ENCODE measurements around the gene RALGAPA2.

The RALGAPA2 gene

DNA sequence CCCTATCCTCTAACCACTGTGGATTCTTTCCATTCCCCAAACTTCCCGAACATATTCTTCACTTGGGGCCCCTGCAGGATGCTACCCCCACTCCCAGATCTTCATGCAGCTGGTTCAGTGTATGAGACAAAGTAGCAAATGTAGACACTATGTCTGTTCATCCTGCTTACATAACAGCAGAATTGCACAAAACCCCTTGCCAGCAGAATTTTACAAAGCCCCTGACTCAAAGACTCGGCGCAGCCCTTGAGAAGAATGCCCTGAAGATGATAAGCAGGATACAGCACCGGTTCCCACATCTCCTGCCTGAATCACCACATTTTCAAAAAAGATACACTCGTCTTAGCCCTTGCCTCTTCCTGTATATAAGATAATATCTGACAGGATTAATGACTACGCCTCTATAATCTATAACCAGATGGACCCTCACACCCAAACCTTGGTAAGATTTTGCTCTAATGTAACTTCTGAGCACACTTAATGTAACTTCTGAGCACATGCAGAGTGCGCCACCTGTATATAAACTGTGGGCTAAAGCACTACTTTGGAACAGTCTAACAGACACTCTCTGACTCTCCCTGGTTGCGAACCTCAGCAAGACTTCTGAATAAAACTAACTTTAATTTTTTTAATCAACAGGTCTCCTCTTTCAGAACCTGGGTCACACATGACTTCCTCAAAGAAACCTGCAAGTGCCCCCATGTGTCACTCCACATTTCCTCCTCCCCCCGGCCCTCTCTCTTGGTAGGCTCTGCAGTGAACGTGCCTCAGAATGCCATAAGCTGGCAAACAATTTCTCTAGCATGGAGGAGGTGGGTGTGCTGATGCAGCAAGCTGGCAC lies 28.7 kb downstream of the RALGAPA2 start:
- no peak for TF ChIP-seq GATA1 (IDR thresholded peaks at IDR 0.05; ENCODE audit: low read depth, low read length)
- no peak for TF ChIP-seq POLR2A (IDR thresholded peaks at IDR 0.05; ENCODE audit: low read length)
- DNase-seq: peak in 1 of 2 experiments; percentile 36

GRCh38 chr20:20683020-20683419 lies 29.4 kb downstream of the RALGAPA2 start:
- TF ChIP-seq POLR2A (IDR thresholded peaks at IDR 0.05; ENCODE audit: low read length): no peak
- TF ChIP-seq GATA1 (IDR thresholded peaks at IDR 0.05; ENCODE audit: low read depth, low read length): no peak
- no peak for DNase-seq

DNA sequence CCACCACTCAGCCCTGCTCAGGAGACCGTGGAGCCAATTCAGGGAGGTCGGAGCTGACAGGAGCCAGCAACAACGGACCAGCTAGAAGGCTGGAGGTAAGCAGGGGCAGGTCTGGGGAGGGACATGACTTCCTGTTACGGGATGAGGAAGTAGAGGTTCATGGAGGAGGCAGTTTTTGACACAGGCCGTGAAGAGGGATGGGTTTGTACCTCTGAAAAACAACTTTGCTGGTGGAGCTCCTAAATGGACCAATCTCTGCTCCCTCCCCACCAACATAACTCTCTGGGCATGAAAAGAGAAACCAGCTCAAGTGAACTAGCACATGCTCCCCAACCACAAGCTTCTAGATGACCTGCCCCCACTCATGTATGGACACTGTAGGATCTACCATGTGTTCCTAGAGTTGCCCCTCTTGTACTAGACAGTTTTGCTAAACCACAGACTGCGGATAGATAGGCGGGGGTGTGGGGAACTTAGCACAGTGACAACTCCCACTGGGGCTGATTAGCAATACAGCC lies 31.4 kb downstream of the RALGAPA2 start:
- peak; percentile 19 to 35 for DNase-seq
- TF ChIP-seq GATA1 (IDR thresholded peaks at IDR 0.05; ENCODE audit: low read depth, low read length) (no peak), POLR2A (IDR thresholded peaks at IDR 0.05; ENCODE audit: low read length) (no peak)

GRCh38 chr20:20679316-20679715 lies 33.1 kb downstream of the RALGAPA2 start:
- no peak for TF ChIP-seq GATA1 (IDR thresholded peaks at IDR 0.05; ENCODE audit: low read depth, low read length)
- TF ChIP-seq POLR2A (IDR thresholded peaks at IDR 0.05; ENCODE audit: low read length): no peak
- no peak for DNase-seq

DNA sequence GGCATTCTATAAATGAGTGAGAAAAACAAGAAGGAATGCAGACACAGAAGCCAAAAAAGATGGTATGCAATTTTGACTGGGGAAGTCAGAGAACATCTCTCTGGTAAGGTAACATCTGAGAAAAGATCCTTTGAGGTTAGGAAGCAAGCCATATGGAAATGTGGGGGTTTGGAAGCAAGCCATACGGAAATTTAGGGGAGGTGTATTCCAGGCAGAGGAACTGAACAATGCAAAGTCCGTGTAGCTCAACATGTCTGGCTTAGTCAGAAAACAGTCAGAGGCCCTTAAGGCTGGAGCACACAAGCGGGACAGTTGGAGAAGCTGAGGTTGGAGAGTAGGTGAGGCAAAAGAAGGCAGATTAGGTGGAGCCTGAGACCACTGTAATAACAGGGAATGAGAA lies 35.3 kb downstream of the RALGAPA2 start:
- no peak for DNase-seq
- TF ChIP-seq GATA1 (IDR thresholded peaks at IDR 0.05; ENCODE audit: low read depth, low read length): no peak
- no peak for TF ChIP-seq POLR2A (IDR thresholded peaks at IDR 0.05; ENCODE audit: low read length)

GRCh38 chr20:20668639-20669038 lies 43.8 kb downstream of the RALGAPA2 start:
- no peak for DNase-seq
- no peak for TF ChIP-seq GATA1 (IDR thresholded peaks at IDR 0.05; ENCODE audit: low read depth, low read length)
- TF ChIP-seq POLR2A (IDR thresholded peaks at IDR 0.05; ENCODE audit: low read length): no peak

GRCh38 chr20:20666359-20666758 lies 46.1 kb downstream of the RALGAPA2 start:
- no peak for DNase-seq
- TF ChIP-seq POLR2A (IDR thresholded peaks at IDR 0.05; ENCODE audit: low read length) (no peak), GATA1 (IDR thresholded peaks at IDR 0.05; ENCODE audit: low read depth, low read length) (no peak)

DNA sequence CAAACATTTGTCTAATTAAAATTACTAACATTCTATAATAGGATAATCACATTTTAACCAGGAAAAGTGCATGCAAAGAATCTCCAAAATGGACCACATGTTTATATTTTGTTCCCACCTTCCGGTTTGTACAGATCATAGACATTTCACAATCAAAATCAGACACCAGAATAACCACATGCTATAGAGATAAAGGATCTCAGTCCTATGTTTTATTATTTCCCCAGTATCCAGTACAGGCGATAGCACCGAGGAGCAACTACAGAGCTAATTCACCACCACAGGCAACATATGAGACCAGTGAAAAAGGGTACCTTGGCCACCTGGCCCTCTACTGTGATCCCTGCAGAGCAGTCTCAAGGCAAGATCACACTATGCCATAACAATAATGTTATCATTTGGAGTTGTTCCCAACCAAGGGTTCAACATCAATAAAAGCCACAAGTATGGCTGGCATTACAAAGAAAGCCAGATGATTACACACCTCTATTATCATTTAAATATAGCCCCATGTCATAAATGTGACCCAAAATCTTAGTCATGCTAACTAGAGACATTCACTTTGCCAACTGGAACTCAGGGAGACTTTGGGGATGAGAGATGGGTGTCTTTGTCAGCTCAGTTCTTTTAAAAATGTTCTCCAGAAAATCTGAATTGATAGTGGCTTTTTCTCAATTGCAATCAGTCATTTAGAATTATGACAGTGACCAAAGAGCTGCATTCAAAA lies 46.7 kb downstream of the RALGAPA2 start:
- no peak for DNase-seq
- TF ChIP-seq GATA1 (IDR thresholded peaks at IDR 0.05; ENCODE audit: low read depth, low read length): no peak
- no peak for TF ChIP-seq POLR2A (IDR thresholded peaks at IDR 0.05; ENCODE audit: low read length)

GRCh38 chr20:20664795-20665589 lies 47.5 kb downstream of the RALGAPA2 start:
- peak; percentile 24 to 42 for DNase-seq

GRCh38 chr20:20663841-20664240 lies 48.6 kb downstream of the RALGAPA2 start:
- no peak for TF ChIP-seq GATA1 (IDR thresholded peaks at IDR 0.05; ENCODE audit: low read depth, low read length)
- TF ChIP-seq POLR2A (IDR thresholded peaks at IDR 0.05; ENCODE audit: low read length): no peak
- no peak for DNase-seq

More at GRCh38 chr20:20664795-20665589, 47.5 kb downstream of the RALGAPA2 start:
- TF ChIP-seq GATA1 (IDR thresholded peaks at IDR 0.05; ENCODE audit: low read depth, low read length): no peak
- TF ChIP-seq POLR2A (IDR thresholded peaks at IDR 0.05; ENCODE audit: low read length): no peak

- no peak for TF ChIP-seq POLR2A (IDR thresholded peaks at IDR 0.05; ENCODE audit: low read length)
- no peak for TF ChIP-seq GATA1 (IDR thresholded peaks at IDR 0.05; ENCODE audit: low read depth, low read length)
- no peak for DNase-seq
Observed at GRCh38 chr20:20658871-20659431, 53.5 kb downstream of the RALGAPA2 start.

DNA sequence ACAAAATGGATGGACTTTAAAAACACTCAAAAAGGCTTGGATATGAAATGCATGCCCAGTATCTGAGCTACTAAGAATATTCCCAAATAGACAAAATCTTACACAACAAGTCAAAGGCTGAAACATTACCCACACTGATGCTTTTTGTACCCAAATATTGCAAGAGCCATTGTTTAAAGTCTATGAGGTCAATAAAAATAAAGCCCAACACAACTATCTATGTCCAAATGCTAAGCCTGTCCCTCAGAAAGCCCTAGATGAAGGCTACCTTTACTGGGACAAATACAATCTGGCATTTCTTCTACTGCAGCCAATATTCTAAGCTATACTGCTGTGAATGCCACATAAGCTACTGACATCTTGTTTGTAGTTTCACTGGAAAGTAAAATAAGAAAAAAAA lies 54.3 kb downstream of the RALGAPA2 start:
- DNase-seq: no peak
- no peak for TF ChIP-seq GATA1 (IDR thresholded peaks at IDR 0.05; ENCODE audit: low read depth, low read length)
- no peak for TF ChIP-seq POLR2A (IDR thresholded peaks at IDR 0.05; ENCODE audit: low read length)

DNA sequence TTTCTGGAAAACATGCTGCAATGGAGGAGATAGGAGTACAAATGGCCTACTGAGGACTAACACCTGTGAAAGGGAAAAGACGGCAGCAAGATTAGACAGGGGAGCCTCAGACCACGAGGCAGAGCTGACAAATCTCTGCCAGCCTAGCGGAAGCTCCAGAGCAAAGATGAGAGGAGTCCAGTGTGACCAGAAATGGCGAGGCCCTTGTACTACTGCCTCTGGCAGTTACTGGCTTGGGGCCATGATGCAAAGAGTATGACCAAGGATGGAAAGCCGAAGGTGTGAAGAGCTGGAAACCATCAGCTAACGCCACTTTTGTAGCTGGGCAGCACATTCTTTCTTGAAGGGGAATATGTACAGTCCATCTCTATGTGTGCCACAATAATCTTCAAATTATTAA lies 55.4 kb downstream of the RALGAPA2 start:
- TF ChIP-seq POLR2A (IDR thresholded peaks at IDR 0.05; ENCODE audit: low read length): no peak
- TF ChIP-seq GATA1 (IDR thresholded peaks at IDR 0.05; ENCODE audit: low read depth, low read length): no peak
- no peak for DNase-seq
